ENCODE measurements around the gene PRSS27. TPM values are rescaled to one million over a fixed set of nuclear protein-coding genes. Genes with fewer than 3 reads are reported as not detected.

Gene PRSS27
- total RNA-seq, 4 donors from 2014 or later, result 1.2 TPM; not detected in 2

- no peaks in the 10 kb centered on the region for H3K4me1 ChIP-seq
- no peaks in the 10 kb centered on the region for H3K27me3 ChIP-seq
- no peak overlapping the region for H3K27ac ChIP-seq
- H3K4me3 ChIP-seq, result no peak overlapping the region
- H3K36me3 ChIP-seq, result peaks cover 0 to 98% (median 0%) of the 10 kb centered on the region in 3 donors
- TF ChIP-seq CTCF (IDR thresholded peaks at IDR 0.05) (no peak), POLR2A (IDR thresholded peaks at IDR 0.05) (no peak)
- no peaks in the 10 kb centered on the region for H3K9me3 ChIP-seq
- DNase-seq, result no peak
These were observed 18.1 kb downstream of the PRSS27 start for GRCh38 chr16:2701713-2702437.

- H3K36me3 ChIP-seq, result peaks cover 0 to 98% (median 0%) of the 10 kb centered on the region in 3 donors
- TF ChIP-seq POLR2A (IDR thresholded peaks at IDR 0.05) (no peak), CTCF (IDR thresholded peaks at IDR 0.05) (no peak)
These were observed 18.8 kb downstream of the PRSS27 start for GRCh38 chr16:2701272-2701671.

GRCh38 chr16:2700786-2701185 lies 19.2 kb downstream of the PRSS27 start:
- H3K27ac ChIP-seq, result no peak overlapping the region
- no peaks in the 10 kb centered on the region for H3K27me3 ChIP-seq
- no peaks in the 10 kb centered on the region for H3K9me3 ChIP-seq
- peaks cover 0 to 93% (median 0%) of the 10 kb centered on the region in 3 donors for H3K36me3 ChIP-seq
- H3K4me3 ChIP-seq, result no peak overlapping the region
- no peak for TF ChIP-seq CTCF (IDR thresholded peaks at IDR 0.05)
- no peak for TF ChIP-seq POLR2A (IDR thresholded peaks at IDR 0.05)
- no peaks in the 10 kb centered on the region for H3K4me1 ChIP-seq
- no peak for DNase-seq

More at GRCh38 chr16:2701272-2701671, 18.8 kb downstream of the PRSS27 start:
- no peaks in the 10 kb centered on the region for H3K27me3 ChIP-seq
- DNase-seq, result no peak
- H3K4me3 ChIP-seq, result no peak overlapping the region
- no peaks in the 10 kb centered on the region for H3K4me1 ChIP-seq
- H3K27ac ChIP-seq, result no peak overlapping the region
- no peaks in the 10 kb centered on the region for H3K9me3 ChIP-seq

GRCh38 chr16:2699791-2700600 lies 20.0 kb downstream of the PRSS27 start:
- DNase-seq, result no peak
- H3K36me3 ChIP-seq, result peaks cover 0 to 85% (median 0%) of the 10 kb centered on the region in 3 donors
- H3K27me3 ChIP-seq, result no peaks in the 10 kb centered on the region
- TF ChIP-seq POLR2A (IDR thresholded peaks at IDR 0.05), result no peak
- no peak for TF ChIP-seq CTCF (IDR thresholded peaks at IDR 0.05)
- H3K4me1 ChIP-seq, result no peaks in the 10 kb centered on the region
- no peaks in the 10 kb centered on the region for H3K9me3 ChIP-seq
- no peak overlapping the region for H3K27ac ChIP-seq
- no peak overlapping the region for H3K4me3 ChIP-seq

- TF ChIP-seq CTCF (IDR thresholded peaks at IDR 0.05), result no peak
- no peak for TF ChIP-seq POLR2A (IDR thresholded peaks at IDR 0.05)
- no peak for DNase-seq
- Histone ChIP-seq H3K4me1 (no peaks in the 10 kb centered on the region), H3K27me3 (no peaks in the 10 kb centered on the region), H3K4me3 (no peak overlapping the region), H3K36me3 (peaks cover 0 to 77% (median 0%) of the 10 kb centered on the region in 3 donors), H3K9me3 (no peaks in the 10 kb centered on the region), H3K27ac (no peak overlapping the region)
These were observed 20.9 kb downstream of the PRSS27 start for GRCh38 chr16:2698965-2699750.

Measured in Peyer's patch (tissue), 4 donors.